Measurements from ENCODE around the gene CITED4. TPM values are rescaled to one million over a fixed set of nuclear protein-coding genes. Genes with fewer than 3 reads are reported as not detected.

Gene CITED4
- total RNA-seq, 1 experiment from 2014 or later: 10.6 TPM

GRCh38 chr1:40887652-40888051, 25.5 kb upstream of the CITED4 start:
- H3K27ac ChIP-seq (ENCODE audit: low read length): no peak overlapping the region
- DNase-seq (no peak), ATAC-seq (no peak)
- H3K4me1 ChIP-seq (ENCODE audit: insufficient read depth, low read length): no peaks in the 10 kb centered on the region
- no peaks in the 10 kb centered on the region for H4K20me1 ChIP-seq (ENCODE audit: low read length)
- no peak overlapping the region for H3K9ac ChIP-seq (ENCODE audit: low read length)
- no peaks in the 10 kb centered on the region for H3K9me3 ChIP-seq (ENCODE audit: low read length)
- no peaks in the 10 kb centered on the region for H3F3A ChIP-seq (ENCODE audit: low read length, unreplicated experiment)
- CTCF ChIA-PET: no interaction called here
- no peaks in the 10 kb centered on the region for H3K9me2 ChIP-seq (replicated peaks; ENCODE audit: low read length)
- BruUV-seq (replicated peaks): no TSS peak
- no peaks in the 10 kb centered on the region for H3K27me3 ChIP-seq (ENCODE audit: low read length)
- POLR2A ChIA-PET (ENCODE audit: unreplicated experiment): no interaction called here
- no peak overlapping the region for H2AFZ ChIP-seq (ENCODE audit: low read length)
- no peak overlapping the region for H3K4me2 ChIP-seq (ENCODE audit: low read length)
- H3K79me2 ChIP-seq (ENCODE audit: low read length): no peaks in the 10 kb centered on the region
- no peak for TF ChIP-seq EZH2phosphoT487 (IDR thresholded peaks at IDR 0.05; ENCODE audit: borderline replicate concordance, low read length)
- no peak for TF ChIP-seq CTCF (conservative IDR thresholded peaks at IDR 0.05; ENCODE audit: low read depth, low read length)
- no peak for TF ChIP-seq EZH2 (IDR thresholded peaks at IDR 0.05; ENCODE audit: low read length, unreplicated experiment)
- intact Hi-C loops (cut with micrococcal nuclease): no loop called here
- H3K4me3 ChIP-seq (ENCODE audit: low read length): no peak overlapping the region
- no peaks in the 10 kb centered on the region for H3K36me3 ChIP-seq (ENCODE audit: low read depth, low read length)

DNA sequence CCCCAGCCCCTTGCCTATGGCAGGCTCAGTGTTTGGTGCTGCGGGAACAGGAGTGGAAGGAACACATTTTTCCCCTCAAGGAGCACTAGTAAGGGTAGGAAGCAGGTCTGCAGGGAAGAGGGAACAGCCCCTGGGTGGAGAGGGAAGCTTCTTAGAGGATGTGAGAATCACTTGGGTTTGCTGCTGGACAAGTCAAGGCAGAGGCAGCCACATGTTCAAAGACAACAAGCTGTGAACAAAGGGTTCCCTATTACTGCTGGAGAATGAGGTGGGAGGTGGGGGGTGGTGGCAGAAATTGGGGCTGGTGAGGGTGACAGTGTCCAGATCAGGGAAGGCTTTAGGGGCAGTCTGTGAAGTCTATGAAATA, 24.8 kb upstream of the CITED4 start:
- Histone ChIP-seq H3K9ac (ENCODE audit: low read length) (no peak overlapping the region), H2AFZ (ENCODE audit: low read length) (no peak overlapping the region)
- ATAC-seq: no peak

More for the DNA sequence above, 24.8 kb upstream of the CITED4 start:
- POLR2A ChIA-PET (ENCODE audit: unreplicated experiment): no interaction called here
- H3K27me3 ChIP-seq (ENCODE audit: low read length): no peaks in the 10 kb centered on the region
- BruUV-seq (replicated peaks): no TSS peak
- H3K9me3 ChIP-seq (ENCODE audit: low read length): no peaks in the 10 kb centered on the region
- H3K27ac ChIP-seq (ENCODE audit: low read length): no peak overlapping the region
- intact Hi-C loops (cut with micrococcal nuclease): no loop called here
- CTCF ChIA-PET: no interaction called here
- DNase-seq: no peak
- no peaks in the 10 kb centered on the region for H3K79me2 ChIP-seq (ENCODE audit: low read length)
- H4K20me1 ChIP-seq (ENCODE audit: low read length): no peaks in the 10 kb centered on the region
- TF ChIP-seq EZH2phosphoT487 (IDR thresholded peaks at IDR 0.05; ENCODE audit: borderline replicate concordance, low read length): no peak
- TF ChIP-seq CTCF (conservative IDR thresholded peaks at IDR 0.05; ENCODE audit: low read depth, low read length): no peak
- no peak for TF ChIP-seq EZH2 (IDR thresholded peaks at IDR 0.05; ENCODE audit: low read length, unreplicated experiment)
- H3F3A ChIP-seq (ENCODE audit: low read length, unreplicated experiment): no peaks in the 10 kb centered on the region
- H3K4me1 ChIP-seq (ENCODE audit: insufficient read depth, low read length): no peaks in the 10 kb centered on the region
- H3K36me3 ChIP-seq (ENCODE audit: low read depth, low read length): no peaks in the 10 kb centered on the region
- no peaks in the 10 kb centered on the region for H3K9me2 ChIP-seq (replicated peaks; ENCODE audit: low read length)
- H3K4me2 ChIP-seq (ENCODE audit: low read length): no peak overlapping the region
- no peak overlapping the region for H3K4me3 ChIP-seq (ENCODE audit: low read length)

Measured in PC-3 (cell line).